ENCODE results near the gene SH3GL2.

The SH3GL2 gene

GRCh38 chr9:17658237-17658636 lies 79.4 kb downstream of the SH3GL2 start:
- DNase-seq (ENCODE audit: low spot score), result no peak

- no peak for DNase-seq (ENCODE audit: low spot score)
Measured at GRCh38 chr9:17660158-17660557, 81.3 kb downstream of the SH3GL2 start.

- DNase-seq (ENCODE audit: low spot score), result no peak
Measured at GRCh38 chr9:17665450-17665849, 86.6 kb downstream of the SH3GL2 start.

GRCh38 chr9:17669206-17669605 lies 90.3 kb downstream of the SH3GL2 start:
- no peak for DNase-seq (ENCODE audit: low spot score)

GRCh38 chr9:17682684-17683083 lies 103.8 kb downstream of the SH3GL2 start:
- no peak for DNase-seq (ENCODE audit: low spot score)

GRCh38 chr9:17688834-17689233 lies 110.0 kb downstream of the SH3GL2 start:
- DNase-seq (ENCODE audit: low spot score), result no peak

- DNase-seq (ENCODE audit: low spot score), result no peak
Measured at GRCh38 chr9:17694336-17694735, 115.5 kb downstream of the SH3GL2 start.

- no peak for DNase-seq (ENCODE audit: low spot score)
Measured at GRCh38 chr9:17695482-17695881, 116.6 kb downstream of the SH3GL2 start.

- DNase-seq (ENCODE audit: low spot score), result no peak
Measured at GRCh38 chr9:17699615-17700330, 120.9 kb downstream of the SH3GL2 start.

- DNase-seq (ENCODE audit: low spot score), result no peak
Measured at GRCh38 chr9:17706347-17706746, 127.5 kb downstream of the SH3GL2 start.

- no peak for DNase-seq (ENCODE audit: low spot score)
Measured at GRCh38 chr9:17719053-17719452, 140.2 kb downstream of the SH3GL2 start.

GRCh38 chr9:17721954-17722353 lies 143.1 kb downstream of the SH3GL2 start:
- DNase-seq (ENCODE audit: low spot score), result no peak

- no peak for DNase-seq (ENCODE audit: low spot score)
Measured at GRCh38 chr9:17723656-17724055, 144.8 kb downstream of the SH3GL2 start.

GRCh38 chr9:17725399-17726010 lies 146.6 kb downstream of the SH3GL2 start:
- DNase-seq (ENCODE audit: low spot score), result no peak

- no peak for DNase-seq (ENCODE audit: low spot score)
Measured at GRCh38 chr9:17726298-17726697, 147.4 kb downstream of the SH3GL2 start.

- no peak for DNase-seq (ENCODE audit: low spot score)
Measured at GRCh38 chr9:17730899-17731298, 152.0 kb downstream of the SH3GL2 start.

GRCh38 chr9:17731308-17731707 lies 152.4 kb downstream of the SH3GL2 start:
- no peak for DNase-seq (ENCODE audit: low spot score)

- no peak for DNase-seq (ENCODE audit: low spot score)
Measured at GRCh38 chr9:17734674-17735073, 155.8 kb downstream of the SH3GL2 start.

GRCh38 chr9:17735859-17736258 lies 157.0 kb downstream of the SH3GL2 start:
- no peak for DNase-seq (ENCODE audit: low spot score)

GRCh38 chr9:17739022-17739421 lies 160.2 kb downstream of the SH3GL2 start:
- no peak for DNase-seq (ENCODE audit: low spot score)

GRCh38 chr9:17739736-17740135 lies 160.9 kb downstream of the SH3GL2 start:
- no peak for DNase-seq (ENCODE audit: low spot score)

- no peak for DNase-seq (ENCODE audit: low spot score)
Measured at GRCh38 chr9:17742067-17742466, 163.2 kb downstream of the SH3GL2 start.

GRCh38 chr9:17744786-17745185 lies 165.9 kb downstream of the SH3GL2 start:
- no peak for DNase-seq (ENCODE audit: low spot score)

- DNase-seq (ENCODE audit: low spot score), result no peak
Measured at GRCh38 chr9:17750269-17750668, 171.4 kb downstream of the SH3GL2 start.

All from hematopoietic multipotent progenitor cell treated with erythropoietin and hydrocortisone succinate and interleukin-3 and kit ligand, for 15 days (in vitro differentiated cells).